Fibroblast of skin of left biceps (primary cell): ENCODE data around the gene UBA6.
"Not testable (repeated sequence)": the region's sequence is repeated elsewhere in the genome, so short reads cannot be mapped to it uniquely, and the experiment has no call there.

Experiments
- DNase-seq, 2 experiments: peaks; one replicate each; pipeline ENCODE4 v3.0.0-alpha.2; 2013; ENCODE audit warnings: low read depth in 2 of 2

Gene UBA6

DNA sequence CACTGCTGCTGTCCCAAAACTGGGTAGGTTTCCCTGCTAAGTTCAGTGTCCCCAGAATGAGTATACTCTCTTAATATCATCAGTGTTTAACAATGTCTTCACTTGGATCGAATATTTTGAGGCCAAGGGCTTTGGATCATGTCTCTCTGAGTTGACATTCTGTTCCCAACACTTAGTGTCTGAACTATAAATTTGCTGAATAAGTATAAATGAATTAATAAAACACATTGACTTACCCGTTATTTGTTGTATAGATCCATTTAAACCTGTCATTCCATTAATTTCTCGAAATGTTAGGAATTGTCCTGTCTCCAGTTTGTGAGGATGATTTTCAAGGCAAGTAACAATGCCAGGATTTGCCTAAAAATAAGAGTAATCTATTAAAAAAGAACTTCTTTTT lies 32.6 kb downstream of the UBA6 start:
- DNase-seq, result no peak

- no peak for DNase-seq
Measured at GRCh38 chr4:67660418-67660817, 40.5 kb downstream of the UBA6 start.

DNA sequence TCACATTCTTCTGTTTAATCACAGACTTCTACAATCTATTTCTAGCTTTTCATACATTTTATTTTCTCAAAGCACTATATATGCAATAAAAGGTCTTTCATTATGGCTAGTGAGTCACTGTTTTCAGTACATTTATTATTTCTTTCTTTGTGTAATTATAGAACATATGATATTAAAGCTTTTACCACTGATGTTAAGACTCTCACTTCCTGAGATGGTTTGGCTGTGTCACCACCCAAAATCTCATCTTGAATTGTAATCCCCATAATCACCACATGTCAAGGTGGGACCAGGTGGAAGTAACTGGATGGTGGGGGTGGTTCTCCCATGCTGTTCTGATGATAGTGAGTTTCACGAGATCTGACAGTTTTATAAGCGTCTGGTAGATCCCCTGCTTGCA lies 41.9 kb downstream of the UBA6 start:
- DNase-seq, result no peak

GRCh38 chr4:67658302-67658701 lies 42.7 kb downstream of the UBA6 start:
- DNase-seq, result no peak

DNA sequence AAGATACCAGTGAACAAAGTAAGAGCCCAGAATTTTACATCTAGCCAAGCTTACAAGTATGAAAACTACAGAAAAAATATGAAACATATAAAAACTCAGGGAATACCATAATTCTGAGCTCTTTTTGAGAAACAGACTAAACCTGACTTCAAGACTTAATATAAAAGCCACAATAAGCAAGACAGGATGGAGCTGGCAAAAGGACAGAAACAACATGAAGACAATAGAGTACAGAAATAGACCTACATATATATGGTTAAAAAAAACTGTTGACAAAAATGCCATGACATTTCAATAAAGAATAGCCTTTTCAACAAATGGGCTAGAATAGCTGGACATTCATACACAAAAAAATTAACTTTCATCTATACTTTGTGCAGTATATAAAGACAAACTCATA lies 49.4 kb downstream of the UBA6 start:
- no peak for DNase-seq

DNA sequence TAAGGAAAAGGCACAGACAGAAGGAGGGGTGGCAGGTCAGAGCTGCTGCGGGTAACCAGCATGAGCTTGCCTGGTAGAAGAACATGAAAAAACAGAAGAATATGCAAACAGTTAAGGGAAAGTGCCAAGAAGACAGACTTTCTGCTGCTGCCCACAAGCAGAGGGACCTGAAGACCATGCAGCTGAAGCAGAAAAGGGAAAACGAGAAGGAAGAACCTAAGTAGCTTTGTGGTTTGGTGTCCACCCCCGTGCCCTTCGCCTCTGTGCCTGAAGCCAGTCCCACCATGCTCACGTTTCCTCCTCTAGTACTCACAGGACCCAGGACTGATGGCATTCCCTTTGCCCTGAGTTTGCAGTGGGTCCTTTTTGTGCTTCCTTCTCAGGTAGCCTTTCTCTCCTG lies 62.8 kb downstream of the UBA6 start:
- DNase-seq, result no peak

- DNase-seq, result not testable (repeated sequence)
Measured at GRCh38 chr4:67636978-67637377, 64.0 kb downstream of the UBA6 start.

DNA sequence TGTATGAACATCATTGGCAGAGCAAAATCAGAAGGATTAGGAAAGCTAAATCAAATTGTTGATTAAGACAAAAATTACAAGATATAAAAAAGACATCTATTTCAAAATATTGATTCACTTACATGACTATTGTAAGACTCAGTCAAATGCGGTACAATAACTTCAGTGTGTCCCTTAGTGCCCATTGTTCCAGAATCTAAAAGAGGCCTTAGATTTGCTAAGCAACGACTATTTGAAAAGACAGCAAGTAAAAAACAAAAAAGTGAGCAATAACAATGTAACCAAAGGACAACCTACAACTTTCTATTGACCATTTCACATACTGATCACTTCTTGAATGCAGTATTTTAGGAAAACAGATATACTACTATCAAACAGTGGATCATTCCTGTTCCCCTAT lies 65.6 kb downstream of the UBA6 start:
- no peak for DNase-seq

- no peak for DNase-seq
Measured at GRCh38 chr4:67634741-67635140, 66.2 kb downstream of the UBA6 start.

GRCh38 chr4:67632492-67632891 lies 68.5 kb downstream of the UBA6 start:
- DNase-seq, result no peak

GRCh38 chr4:67624939-67625338 lies 76.0 kb downstream of the UBA6 start:
- no peak for DNase-seq

DNA sequence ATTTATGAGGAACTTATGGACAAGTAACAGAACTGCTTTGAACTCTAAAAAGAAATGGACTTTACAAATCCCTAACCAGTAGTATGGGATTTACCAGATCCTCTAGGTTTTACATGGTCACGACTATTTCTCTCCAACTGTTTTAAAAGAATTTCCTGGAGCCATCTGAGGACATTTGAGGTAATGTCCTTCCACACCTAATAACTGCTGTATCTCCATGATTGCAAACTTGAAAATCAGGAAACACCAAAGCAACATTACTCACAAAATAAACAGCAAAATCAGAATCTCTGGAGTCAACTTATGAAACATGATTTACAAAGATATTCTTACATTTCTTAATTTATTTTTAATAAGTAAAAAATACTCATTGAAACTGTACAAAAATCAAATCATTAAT lies 84.5 kb downstream of the UBA6 start:
- no peak for DNase-seq

- DNase-seq, result no peak
Measured at GRCh38 chr4:67615119-67615518, 85.8 kb downstream of the UBA6 start.

DNA sequence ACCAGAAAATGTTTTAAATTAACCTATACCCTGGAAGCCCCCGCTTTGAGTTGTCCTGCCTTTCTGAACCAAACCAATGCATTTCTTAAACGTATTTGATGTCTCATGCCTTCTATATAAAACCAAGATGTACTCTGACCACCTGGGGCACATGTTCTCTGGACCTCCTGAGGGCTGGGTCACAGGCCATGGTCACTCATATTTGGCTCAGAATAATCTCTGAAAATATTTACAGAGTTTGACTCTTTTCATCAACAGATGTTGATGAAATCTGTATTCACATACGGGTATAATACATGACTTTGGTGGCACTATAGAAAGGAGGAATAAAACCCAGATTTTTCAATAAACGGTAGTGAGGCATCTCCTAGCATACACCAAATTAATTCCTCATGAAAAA lies 86.8 kb downstream of the UBA6 start:
- no peak for DNase-seq

DNA sequence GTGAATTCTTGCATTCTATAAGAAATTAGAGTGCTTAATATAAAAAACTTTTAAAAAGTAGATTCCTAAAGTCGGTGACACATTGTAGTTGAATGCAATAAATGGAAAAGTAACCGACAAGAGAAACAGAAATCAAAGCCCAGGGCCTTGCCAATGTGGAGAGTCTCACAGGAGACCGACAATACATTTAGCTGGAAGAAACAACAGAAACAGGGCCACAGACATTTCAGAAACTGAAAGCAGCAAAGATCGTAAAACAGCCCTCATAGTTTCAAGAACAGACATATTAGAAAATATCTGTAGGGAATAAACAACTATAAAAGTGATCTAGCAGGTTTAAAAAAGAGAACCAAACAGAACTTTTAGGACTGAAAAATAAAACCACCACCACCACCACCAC lies 92.9 kb downstream of the UBA6 start:
- no peak for DNase-seq

DNA sequence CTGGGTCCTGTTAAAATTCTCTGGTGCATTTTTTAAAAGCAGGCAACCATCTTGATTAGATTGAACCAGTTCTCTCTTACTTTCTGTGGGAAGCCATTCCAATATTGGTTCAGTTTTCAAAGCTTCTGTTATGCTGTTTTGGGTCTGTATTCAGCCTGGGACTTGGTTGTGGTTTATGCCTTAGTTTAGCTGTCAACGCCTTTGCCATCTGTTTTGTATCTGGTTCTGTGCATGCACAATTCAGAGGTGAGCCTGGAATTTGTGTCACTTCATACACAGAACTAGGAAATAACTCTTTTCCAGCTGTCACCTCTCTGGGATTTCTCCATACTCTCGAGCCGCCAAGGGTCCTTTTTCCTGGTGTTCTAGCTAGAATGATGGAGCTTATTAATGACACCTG lies 96.2 kb downstream of the UBA6 start:
- no peak for DNase-seq

GRCh38 chr4:67604029-67604381 lies 97.0 kb downstream of the UBA6 start:
- no peak for DNase-seq

DNA sequence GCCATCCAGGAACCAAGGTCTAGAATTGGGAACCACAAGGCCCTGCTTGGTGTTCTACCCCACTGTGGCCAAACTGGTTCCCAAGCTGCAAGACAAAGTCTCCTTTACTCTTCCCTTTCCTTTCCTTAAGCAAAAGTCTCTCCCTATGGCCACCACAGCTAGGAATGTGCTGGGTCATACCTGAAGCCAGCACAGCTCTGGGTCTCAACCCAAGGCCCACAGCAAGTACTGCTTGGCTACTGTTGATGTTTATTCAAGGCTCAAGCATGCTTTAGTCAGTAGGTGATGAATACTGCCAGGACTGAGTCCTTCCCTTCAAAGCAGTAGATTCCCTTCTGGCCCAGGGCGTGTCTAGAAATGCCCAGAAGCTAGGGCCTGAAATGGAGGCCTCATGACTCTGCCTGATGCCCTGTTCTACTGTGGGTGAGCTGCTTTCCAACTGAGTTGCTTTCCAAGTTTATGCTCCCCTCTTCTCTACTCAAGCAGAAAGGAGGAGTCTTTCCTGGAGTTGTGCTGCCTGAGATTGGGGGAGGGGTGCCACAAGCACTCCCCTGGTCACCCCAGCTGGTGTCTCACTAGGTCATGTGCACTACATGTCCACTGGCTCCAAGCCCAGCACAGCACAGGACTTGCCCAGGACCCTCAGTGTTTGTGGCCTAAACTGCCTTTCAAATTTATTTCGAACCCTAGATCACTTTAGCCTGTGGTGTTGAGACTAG lies 97.5 kb downstream of the UBA6 start:
- no peak for DNase-seq

GRCh38 chr4:67593741-67594175 lies 107.2 kb downstream of the UBA6 start:
- DNase-seq, result peak; percentile 7 to 25

DNA sequence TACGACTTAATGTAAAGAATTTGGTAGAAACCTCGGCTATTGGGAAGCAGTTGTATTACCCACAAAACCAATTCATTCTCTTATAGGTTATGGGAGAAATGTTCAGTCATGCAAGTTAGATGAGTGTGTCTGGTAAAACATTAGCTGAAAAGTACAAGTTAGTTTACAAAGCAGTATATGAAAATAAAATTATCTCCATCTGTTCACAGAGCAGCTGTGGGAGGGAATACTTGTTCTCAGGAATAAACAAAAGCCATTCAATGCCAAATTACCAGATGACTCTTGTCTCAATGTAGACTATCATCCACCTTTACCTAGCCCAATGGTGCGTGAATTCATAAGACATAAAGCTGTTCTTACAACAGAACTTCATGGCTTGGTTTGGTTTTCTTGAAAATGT lies 113.8 kb downstream of the UBA6 start:
- DNase-seq, result no peak

GRCh38 chr4:67584496-67584895 lies 116.5 kb downstream of the UBA6 start:
- DNase-seq, result no peak

GRCh38 chr4:67581913-67582312 lies 119.0 kb downstream of the UBA6 start:
- no peak for DNase-seq

DNA sequence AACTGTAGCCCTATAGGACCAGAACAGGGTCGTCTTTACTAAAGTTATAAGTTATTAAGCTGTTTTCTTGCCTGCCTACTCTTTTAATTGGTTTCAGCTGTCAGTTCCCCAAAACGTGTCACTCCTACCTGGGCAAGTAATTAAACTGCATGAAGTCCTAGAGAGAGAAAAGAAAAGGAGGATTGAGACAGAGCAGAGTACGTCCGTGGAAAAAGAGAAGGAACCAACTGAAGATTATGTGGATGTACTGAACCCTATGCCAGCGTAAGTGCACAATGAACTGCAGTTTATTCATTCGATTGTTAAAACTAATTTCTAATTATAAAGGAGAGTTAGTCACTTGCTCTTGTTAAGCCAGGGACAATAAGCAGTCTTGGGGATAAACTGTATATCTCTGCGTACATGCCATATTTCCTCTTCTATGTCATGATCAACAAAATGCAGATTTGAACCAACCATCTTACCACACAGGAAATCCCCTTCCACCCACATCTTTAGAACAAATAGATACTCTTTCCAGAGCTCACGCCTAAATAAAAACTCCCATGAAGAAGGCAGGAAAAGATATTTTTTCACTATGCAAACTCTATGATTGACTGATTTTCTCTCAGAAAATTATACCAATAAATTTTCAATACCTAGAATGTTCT lies 119.6 kb downstream of the UBA6 start:
- no peak for DNase-seq

GRCh38 chr4:67580577-67580976 lies 120.4 kb downstream of the UBA6 start:
- no peak for DNase-seq
